ENCODE data around the gene TGIF2.

The TGIF2 gene

DNA sequence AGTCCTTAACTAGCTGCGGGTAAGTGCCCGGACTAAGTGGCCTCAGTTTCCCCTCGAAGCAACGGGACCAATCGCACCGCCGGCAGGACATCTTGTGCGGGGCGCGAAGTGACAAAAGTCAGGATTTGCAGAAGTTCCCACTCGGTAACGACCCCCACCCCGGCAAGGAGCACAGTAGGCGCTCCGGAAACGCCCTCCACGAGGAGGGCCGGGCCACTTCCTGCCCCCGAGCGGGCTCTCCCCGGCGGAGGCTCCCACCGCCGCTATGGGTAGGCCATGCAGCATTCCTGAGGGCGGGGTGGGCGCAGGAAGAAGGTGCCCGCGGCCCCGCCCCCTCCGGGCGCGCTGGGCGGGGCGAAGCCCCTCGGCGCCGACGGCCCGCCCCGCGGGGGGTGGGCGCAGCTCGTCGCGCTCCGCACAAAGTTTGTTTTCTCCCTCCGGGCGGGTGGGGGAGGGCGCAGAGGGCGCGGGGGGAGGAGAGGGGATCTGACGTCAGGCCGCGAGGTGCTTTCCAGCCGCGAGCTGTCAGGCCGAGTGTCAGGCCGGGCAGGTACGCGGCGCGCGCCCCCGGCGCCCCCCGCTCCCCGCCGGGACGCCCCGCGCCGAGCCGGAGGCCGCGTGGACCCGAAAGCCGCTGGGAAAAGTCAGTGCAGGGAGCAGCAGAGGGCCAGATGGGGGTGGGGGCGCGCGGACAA lies at the start of gene TGIF2:
Gene TGIF2 (plus strand): TSS at position 495 of the 695 bp plus-strand sequence. CDS start 5,178 bp downstream, outside the sequence.
- DNase-seq, result no peak

DNA sequence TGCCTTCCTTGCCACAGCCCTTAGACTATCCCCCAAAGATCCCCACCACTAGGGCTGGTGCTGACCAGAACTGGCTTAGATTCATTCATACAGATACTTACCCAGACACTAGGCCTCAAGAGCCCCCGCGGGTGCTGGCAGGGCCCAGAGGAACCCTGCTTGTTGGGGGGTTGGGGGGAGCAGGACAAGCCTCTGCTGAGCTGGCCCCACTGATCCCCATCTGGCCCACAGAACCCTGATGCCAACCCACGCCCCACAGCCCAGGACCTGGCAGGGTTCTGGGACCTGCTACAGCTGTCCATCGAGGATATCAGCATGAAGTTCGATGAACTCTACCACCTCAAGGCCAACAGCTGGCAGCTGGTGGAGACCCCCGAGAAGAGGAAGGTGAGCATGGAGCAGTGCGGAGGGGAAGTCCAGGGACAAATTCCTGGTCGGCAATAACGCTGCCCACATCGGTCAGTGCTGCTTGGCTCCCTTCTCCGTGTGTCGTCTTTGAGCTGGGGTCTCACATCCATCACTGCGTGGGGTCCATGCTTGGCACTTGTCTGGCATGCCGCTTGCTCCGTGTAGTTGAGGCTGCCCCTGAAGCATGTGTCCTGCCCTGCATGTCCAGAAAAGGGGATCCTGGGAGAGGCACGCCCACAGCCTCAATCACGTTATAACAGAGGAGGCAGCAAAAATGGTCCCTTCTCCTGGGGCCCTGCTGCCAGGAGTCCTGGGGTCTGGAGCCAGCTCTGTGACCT lies 47.6 kb upstream of the TGIF2 start:
- no peak for DNase-seq

DNA sequence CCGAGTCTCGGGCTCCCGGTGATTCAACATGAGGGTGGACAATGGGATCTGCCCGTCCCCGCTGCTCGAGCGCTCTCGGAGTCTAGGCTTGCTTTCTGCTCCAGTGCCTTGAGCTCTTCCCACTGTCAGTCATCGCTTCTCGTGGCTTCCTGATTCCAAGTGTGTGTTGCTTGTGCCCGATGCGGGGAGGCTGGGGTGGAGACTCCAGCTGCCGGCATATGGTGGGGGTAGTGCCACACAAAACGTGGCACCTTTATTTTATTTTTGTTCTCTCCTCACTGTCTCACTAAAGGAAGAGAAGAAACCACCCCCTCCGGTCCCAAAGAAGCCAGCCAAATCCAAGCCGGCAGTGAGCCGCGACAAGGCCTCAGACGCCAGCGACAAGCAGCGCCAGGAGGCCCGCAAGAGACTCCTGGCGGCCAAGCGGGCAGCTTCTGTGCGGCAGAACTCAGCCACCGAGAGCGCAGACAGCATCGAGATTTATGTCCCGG lies 46.8 kb upstream of the TGIF2 start:
- DNase-seq, result no peak

DNA sequence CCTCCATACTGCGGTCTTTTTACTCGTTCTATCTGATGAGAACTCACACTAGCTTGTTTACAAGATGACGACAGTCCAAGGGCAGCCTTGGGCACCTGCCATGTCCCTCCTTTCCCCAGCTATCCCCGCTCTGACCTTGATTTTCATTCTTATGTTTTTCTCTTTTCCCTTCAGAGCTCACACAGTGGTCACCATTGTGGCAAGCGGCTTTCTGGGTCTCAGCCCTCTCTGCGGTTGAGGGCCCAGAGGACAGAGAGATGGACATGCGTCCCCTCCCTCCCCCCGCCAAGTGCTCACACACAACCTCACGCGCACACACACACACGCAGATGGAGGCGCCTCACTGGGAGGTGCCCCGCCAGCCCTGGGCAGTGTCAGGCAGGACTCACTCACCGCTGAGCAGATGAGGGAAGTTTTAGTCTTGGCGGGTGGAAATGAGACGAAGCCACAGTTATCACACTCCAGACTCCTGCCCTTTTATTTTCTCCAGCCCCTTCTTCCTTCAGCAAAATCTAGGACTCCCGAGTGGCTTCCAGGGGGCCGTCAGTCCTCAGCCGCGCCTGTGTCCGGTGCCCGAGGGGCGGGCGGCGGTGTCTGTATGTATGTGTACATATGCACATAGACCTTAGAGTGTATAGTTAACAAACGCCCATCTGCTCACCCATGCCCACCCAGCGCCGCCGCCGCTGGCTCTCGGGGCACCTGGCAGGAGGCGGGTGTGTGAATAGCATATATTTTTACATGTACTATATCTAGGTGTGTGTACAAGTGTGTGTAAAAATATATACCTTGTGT lies 45.9 kb upstream of the TGIF2 start:
- DNase-seq, result no peak

DNA sequence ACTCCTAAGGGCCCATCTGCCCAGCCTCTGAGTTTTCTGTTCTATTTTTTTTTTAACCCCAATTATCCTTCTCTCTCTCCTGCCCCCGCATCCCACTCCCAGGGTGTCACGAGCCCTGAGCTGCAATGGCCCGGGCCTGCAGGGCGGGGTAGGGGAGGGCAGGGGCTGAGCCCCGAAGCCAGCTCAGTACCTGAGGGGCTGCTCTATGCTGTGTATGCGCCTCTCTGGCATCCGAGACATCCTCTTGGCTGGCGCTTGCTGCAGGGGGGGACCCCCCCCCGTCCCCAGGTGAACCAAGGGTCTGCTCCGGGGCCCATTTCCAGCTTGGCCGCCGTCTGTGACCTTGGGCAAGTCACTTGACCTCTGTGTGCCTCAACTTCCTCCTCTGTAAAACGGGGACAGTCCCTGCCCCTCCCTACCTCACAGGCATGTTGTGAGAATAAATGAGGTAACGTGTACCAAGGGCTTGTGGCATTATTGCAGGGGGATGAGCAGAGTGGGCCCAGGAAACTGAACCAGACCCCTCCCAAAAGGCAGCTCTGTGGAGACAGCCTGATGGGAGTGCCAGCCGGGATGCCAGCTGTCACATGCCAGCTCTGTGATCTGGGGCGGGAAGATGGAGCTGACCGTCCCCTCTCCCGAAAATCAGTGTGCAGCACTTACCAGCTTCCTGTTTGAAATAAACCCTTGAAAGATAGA lies 45.1 kb upstream of the TGIF2 start:
- DNase-seq, result no peak

DNA sequence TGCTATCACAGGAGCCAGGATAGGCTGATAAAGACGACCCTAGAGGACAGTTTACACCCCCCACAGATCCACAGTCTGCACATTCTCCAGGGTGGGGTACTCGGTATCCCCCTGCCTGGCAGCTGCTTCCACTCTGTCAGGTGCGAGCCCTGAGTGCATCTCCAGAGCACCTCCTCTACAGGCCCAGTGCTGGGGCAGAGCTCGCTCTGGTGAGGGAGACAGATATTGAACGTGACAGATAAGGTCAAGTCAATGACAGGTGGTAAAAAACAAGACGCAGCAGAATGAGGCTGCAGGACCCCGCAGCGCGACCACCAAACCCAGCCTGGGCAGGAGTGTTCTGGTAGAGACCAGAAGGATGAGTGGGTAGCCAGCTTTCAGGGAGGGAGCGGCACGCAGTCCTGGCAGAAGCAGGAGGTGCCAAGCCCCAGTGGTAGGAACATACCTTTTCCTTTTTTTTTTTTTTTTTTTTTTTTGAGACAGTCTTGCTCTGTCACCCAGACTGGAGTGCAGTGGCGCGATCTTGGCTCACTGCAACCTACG lies 44.5 kb upstream of the TGIF2 start:
- DNase-seq, result no peak

DNA sequence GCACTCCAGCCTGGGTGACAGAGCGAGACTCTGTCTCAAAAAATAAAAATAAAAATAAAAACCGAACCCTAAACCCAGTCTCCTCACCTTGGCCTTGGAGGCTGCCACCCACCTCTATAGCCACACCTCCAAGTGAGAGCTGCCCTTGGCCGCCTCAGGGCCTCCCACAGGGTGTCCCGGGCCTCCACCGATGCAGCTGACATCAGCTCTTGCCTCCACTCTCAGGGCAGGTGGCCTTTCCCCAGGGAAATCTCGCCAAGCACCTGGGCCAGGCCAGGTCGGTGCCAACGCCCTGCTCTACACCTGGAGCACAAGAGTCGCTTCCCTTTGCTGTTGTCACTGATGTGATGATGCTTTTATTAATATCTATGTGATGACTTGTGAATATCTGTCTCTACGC lies 41.0 kb upstream of the TGIF2 start:
- DNase-seq, result no peak

DNA sequence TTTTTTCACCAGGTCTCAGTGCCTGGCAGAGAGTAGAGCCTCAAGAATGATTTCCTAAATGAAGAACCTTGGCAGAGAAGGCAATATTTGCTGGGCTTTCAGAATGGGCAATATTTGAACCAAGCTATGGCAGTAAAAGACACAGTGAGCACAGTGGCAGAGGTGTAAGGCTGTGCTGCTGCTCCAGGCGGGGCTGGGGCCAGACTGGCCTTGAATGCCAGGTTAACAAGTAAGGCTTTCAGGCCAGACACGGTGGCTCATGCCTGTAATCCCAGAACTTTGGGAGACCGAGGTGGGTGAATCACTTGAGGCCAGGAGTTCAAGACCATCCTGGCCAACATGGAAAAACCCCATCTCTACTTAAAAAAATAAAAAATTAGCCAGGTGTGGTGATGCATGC lies 40.6 kb upstream of the TGIF2 start:
- DNase-seq, result no peak

DNA sequence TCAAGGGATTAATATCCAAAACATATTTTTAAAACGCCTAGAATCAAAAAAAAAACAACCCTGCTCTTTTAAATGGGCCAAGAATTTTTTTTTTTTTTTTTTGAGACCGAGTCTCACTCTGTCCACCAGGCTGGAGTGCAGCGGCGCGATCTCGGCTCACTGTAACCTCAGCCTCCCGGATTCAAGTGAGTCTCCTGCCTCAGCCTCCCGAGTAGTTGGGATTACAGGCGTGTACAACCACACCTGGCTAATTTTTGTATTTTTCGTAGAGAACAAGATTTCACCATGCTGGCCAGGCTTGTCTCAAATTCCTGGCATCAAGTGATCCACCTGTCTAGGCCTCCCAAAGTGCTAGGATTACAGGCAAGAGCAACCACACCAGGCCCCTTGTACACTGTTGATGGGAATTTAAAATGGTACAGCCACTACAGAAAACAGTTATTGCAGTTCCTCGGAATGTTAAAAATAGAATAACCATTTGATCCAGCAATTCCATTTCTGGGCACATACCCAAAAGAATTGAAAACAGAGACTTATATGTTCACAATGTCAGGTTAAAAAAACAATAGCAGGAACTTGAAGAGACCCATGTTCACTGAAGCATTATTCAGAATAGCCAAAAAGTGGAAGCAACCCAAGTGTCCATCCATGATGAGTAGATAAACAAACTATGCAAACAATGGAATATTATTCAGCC lies 35.2 kb upstream of the TGIF2 start:
- DNase-seq, result no peak

DNA sequence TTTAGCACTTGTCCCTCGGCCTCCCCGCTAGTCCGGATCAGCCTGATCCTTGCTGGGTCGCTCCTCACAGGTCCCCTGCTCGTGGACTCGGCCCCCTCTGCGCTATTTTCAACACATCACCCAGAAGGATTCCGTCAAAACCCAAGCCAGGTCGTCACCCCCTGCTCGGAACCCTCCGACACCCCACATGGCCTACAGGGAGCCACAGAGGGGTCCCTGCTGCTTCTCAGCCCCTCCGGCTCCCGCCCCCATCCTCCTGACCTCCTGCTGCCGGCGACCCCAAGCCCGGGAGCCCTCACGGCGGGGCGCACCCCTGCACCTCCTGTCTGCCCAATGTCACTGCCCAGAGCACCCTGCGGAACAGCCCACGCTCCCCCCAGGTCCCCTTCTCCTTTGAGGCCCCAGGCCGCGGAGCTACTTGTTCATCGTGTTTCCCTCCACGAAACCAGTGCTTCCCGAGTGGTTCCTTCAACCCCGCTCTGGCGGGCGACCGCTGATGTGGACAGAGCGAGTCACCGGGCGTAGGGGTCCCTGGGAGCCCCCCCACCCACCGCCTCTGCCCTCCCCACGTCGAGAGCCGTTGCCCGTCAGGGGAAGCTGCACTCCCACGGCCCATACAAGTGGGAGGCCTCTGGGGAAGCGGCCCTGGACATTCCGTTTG lies 32.7 kb upstream of the TGIF2 start:
- no peak for DNase-seq

DNA sequence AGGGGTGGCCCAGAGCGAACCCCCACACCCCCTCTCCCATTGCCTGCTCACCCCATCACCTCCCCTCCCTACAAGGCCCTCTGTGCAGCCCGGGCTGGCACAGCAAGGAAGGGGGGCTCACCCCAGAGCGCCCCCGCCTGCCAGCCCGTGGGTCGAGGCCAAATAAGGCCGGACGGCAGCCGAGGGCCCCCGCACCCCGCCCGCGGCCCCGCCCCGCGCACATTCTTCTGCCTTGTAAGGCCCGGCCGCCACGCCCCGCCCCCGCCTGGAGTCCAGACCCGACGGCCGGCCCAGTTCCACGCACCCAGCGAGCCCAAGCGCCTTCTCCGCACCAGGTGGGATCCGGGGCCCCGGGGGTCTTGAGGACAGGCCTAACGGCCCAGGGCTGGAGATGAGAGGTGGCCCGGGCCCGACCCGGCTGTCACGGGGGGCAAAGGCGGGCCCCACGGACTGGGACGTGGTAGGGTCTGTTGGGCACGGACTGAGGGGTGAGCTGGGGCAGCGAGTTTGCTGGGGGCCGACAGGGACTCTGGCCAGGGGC lies 32.1 kb upstream of the TGIF2 start, which contains the start of gene MYL9:
Gene MYL9 (plus strand): TSS at position 293 of the 541 bp plus-strand sequence. CDS start 3,366 bp downstream, outside the sequence.
- DNase-seq, result no peak

DNA sequence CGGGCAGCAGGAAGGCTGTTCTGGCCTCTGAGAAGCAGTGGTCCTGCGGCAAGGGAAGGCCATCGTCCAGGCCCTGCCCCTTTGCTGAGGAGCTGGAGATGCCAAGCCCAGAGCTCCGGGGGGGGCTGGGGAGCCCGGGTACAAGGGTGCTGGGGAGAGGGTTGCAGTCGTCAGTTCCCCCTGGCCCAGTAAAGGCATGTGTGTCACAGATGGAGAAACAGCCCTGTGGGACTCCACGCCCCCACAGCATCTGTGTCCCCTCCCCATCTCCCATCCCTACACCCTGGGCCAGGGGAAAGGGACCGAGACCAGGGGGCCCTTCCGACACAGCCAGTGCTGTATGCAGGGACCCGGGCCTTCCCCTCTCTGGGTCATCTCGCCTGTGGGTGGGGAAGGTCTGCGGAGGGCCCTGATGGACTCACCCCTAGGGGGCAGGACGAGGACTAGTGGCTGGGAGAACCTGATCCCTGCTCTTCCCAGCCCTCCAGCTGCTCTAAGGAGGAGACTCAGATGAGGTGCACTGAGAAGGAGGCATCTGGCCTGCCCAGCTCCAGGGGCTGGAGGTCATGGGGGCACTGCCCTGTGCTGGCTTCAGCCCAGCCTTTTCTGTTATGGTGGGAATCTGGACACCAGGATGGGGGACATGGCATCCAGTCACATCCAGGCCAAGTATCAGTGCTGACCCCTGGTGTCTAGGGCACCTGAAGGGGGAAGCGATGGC lies 31.5 kb upstream of the TGIF2 start:
- DNase-seq, result no peak

DNA sequence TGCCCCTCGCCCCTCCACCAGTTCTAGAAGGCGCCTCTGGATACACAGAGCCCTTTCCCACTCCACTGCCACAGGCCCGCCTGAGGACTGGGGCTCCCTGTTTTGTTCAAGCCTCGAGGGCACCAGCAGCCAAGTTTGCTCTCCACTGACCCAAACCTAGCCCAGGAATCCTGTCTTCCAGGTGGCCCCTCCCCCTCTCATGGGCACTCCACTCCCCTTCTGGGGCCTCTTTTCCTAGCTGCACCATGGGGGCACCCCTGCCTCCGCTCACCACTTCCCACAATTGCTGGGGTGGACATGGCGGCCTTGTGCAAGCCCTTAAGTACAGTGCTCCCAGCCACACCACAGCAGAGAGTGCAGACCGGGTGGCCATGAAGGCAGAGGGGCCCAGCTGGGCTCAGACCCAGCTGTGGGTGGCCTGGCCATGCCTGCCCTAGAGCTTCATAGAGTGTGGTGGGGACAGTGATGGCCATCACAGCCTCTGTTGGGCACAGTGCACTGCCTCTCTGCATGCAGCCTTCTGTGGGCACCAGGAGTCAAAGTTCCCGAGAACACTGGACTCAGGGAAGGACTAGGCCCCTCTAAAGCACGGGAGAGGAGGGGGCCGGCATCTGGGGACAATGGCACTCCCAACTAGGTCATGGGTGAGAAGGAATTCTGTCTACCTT lies 30.7 kb upstream of the TGIF2 start:
- no peak for DNase-seq

DNA sequence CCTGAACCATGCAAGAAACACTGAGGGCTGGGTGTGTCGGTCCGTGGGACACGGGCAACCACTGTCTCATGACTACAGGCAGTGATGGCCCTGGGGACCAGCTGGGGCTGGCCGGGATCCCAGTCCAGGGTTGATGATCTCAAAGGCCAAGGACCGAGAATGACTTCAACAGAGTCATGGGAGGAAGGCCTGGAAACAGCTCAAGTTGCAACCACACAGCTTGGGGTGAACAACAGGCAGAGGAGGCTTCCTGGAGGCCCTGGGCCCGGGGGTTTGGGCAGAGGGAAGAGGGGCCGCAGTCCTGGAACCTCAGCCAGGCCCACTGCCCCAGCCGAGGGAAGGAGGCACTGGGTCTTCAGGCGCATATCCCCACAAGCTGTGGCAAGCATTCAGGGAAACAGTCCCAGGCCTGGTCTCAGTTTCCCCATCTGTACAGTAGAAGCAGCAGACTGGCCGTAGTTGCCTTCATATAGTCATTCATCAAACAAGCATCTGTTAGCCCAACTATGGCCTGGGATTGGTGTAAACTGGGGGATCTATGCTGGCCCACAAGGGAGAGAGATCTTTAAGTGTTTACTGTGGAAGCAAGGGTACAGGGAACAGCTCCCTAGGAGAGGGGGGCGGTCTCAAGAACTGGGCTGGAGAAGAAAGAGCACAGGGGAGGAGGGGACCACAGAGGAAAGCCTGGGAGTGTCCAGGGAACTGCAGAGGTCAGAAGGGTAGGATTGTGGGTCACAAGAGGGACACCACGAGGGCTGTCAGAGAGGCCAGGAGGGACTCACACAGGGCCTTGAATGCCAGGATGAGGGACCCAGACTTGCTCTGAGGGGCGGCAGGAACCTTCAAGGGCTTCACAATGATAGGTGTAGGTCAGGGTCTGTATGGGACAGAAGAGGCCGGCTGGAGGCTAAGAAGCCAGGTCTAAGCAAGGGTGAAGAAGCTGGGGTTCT lies 29.9 kb upstream of the TGIF2 start:
- no peak for DNase-seq

DNA sequence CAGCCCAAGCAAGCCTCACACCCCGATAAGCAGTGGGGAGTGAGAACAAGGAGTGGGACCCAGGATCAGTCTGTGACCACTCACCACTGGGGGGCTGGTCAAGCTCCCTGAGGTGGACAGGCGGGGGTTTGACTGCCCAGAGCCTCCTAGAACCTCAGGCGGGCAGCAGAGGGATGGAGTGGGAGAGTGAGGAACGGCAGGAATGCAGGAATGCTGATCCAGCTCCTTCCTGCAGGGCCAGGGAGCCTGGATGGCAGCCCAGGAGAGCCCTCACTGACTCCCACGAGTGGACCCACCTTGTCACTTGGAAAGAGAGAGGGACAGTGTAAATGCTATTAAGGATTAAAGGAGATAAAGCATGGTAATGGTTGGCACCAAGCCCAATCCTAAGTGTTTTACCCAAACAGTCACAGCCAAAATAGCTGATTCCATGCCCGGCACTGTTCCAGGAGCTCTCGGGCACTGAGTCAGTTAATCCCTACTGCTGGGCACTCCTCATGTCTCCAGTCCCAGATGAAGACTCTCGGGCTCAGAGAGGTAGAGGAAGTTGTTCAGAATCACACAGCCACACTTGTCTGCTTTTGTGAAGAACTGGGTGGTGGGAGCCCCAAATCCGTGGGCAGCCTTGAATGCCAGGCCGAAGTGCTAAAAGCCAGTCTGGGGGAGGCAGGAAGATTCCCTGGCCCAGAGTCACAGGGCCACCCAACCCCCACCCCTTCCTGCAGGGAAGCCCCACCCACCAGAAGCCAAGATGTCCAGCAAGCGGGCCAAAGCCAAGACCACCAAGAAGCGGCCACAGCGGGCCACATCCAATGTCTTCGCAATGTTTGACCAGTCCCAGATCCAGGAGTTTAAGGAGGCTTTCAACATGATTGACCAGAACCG lies 29.0 kb upstream of the TGIF2 start:
- no peak for DNase-seq

DNA sequence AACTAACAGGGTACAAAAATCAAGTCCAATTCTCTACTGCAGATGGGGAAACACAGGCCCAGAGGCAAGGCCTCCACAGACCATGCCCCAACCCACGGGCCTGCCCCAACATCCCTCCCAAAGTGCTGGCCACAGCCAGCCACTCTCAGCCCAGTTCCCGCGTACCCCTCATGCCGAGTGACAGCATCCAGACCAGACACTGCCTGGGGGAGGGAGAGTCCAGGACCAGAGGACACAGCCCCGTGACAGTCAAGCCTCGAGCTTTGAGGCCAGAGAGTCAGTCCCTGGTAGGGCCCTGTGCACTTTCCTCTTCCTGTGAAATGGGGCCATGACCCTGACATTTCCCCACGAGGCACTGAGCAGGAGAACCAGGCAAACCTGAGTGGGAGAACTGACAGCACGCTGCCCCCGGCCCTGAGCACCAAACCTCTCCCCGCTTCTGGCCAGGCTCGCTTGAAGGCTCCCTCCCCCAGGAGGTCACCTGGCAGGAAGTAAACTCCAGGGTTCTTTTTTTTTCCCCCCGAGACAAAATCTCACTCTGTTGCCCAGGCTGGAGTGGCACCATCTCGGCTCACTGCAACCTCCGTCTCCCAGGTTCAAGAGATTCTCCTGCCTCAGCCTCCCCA lies 27.2 kb upstream of the TGIF2 start:
- DNase-seq, result no peak
